Gastrocnemius medialis (tissue), 4 donors: Measurements from ENCODE around the gene YWHAB.

Experiments used
- POLR2A ChIP-seq, 2 donors: fragments of 450-650 bp; IDR thresholded peaks; one replicate each; pipeline ENCODE4 v1.6.1; 2017; ENCODE audit warnings: antibody characterized with exemption in 2 of 2, mild to moderate bottlenecking in 2 of 2, moderate library complexity in 2 of 2
- TF ChIP-seq, protein P1 (sequence below), 5 experiments: fragments of 450-650 bp in 3 of 5; fragments of 200-600 bp in 2 of 5; sonication (generic) in 2 of 5; IDR thresholded peaks in 4 of 5; conservative IDR thresholded peaks in 1 of 5; 1 replicate in 4 of 5; 2 replicates in 1 of 5; pipeline ENCODE4 v1.5.1; 2016 to 2019; ENCODE audit warnings: antibody characterized with exemption in 5 of 5, mild to moderate bottlenecking in 3 of 5, moderate library complexity in 3 of 5

DNA sequence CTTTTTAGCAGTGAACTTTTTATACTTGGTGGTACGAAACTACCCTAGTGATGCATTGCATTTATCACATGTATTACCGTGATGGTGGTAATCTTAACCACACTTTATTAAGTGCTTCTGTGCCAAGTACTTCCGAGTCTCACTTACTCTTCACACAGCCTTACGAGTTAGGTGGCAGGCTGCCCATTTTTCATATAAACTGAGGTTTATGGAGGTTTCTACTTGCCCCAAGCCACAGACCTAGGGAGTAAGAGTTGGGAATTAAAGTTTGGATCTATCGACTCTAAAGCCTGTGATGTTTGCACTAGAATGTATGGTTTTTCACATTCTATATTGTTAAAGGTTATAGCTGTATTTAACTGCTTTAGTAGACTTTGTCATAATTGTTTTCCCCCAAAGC is 18.9 kb downstream of the YWHAB start:
- TF ChIP-seq, protein P1, sequence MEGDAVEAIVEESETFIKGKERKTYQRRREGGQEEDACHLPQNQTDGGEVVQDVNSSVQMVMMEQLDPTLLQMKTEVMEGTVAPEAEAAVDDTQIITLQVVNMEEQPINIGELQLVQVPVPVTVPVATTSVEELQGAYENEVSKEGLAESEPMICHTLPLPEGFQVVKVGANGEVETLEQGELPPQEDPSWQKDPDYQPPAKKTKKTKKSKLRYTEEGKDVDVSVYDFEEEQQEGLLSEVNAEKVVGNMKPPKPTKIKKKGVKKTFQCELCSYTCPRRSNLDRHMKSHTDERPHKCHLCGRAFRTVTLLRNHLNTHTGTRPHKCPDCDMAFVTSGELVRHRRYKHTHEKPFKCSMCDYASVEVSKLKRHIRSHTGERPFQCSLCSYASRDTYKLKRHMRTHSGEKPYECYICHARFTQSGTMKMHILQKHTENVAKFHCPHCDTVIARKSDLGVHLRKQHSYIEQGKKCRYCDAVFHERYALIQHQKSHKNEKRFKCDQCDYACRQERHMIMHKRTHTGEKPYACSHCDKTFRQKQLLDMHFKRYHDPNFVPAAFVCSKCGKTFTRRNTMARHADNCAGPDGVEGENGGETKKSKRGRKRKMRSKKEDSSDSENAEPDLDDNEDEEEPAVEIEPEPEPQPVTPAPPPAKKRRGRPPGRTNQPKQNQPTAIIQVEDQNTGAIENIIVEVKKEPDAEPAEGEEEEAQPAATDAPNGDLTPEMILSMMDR (IDR thresholded peaks at IDR 0.05 in 4 of 5, conservative IDR thresholded peaks at IDR 0.05 in 1 of 5), result no peak
- no peak for TF ChIP-seq POLR2A (IDR thresholded peaks at IDR 0.05)
